ENCODE data around the gene DNAJC11.

DNA sequence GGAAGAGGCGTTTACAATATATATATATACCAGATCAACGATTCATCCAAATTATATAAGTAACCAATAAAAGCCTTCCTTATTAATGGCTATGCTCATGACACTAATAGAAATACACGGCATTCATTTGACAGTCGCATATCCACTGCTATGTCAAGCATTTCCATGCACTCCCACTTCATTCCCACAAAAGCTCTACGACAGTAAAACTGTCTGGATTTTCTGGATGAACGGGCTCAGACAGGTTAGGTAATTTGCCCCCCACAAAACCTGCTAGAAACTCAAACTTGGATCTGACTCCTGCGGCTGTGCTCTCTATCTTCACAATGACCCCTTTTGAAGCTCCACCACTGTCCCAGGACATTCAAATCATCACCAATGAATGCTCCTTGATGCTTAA is 11.4 kb downstream of the DNAJC11 start:
- TF ChIP-seq, protein P1, sequence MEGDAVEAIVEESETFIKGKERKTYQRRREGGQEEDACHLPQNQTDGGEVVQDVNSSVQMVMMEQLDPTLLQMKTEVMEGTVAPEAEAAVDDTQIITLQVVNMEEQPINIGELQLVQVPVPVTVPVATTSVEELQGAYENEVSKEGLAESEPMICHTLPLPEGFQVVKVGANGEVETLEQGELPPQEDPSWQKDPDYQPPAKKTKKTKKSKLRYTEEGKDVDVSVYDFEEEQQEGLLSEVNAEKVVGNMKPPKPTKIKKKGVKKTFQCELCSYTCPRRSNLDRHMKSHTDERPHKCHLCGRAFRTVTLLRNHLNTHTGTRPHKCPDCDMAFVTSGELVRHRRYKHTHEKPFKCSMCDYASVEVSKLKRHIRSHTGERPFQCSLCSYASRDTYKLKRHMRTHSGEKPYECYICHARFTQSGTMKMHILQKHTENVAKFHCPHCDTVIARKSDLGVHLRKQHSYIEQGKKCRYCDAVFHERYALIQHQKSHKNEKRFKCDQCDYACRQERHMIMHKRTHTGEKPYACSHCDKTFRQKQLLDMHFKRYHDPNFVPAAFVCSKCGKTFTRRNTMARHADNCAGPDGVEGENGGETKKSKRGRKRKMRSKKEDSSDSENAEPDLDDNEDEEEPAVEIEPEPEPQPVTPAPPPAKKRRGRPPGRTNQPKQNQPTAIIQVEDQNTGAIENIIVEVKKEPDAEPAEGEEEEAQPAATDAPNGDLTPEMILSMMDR (IDR thresholded peaks at IDR 0.05): no peak
- no peak for TF ChIP-seq ZFX (IDR thresholded peaks at IDR 0.05; ENCODE audit: borderline replicate concordance)
